Skeletal muscle satellite cell (primary cell): ENCODE measurements around the gene INTS3.
"Not testable (repeated sequence)": the region's sequence is repeated elsewhere in the genome, so short reads cannot be mapped to it uniquely, and the experiment has no call there.

ENCODE experiments used
- H3K27me3 ChIP-seq: 2 replicates; pipeline ENCODE4 v1.7.0; 2013; ENCODE audit warnings: low read length; ENCODE audit not compliant: control insufficient read depth, insufficient read depth
- H3K36me3 ChIP-seq: 2 replicates; pipeline ENCODE4 v1.7.0; 2013; ENCODE audit warnings: mild to moderate bottlenecking, control low read depth, low read length; ENCODE audit not compliant: insufficient read depth
- H3K4me1 ChIP-seq: 2 replicates; pipeline ENCODE4 v1.7.0; 2013; ENCODE audit warnings: low read length; ENCODE audit not compliant: control insufficient read depth, insufficient read depth
- H3K4me2 ChIP-seq: 2 replicates; pipeline ENCODE4 v1.7.0; 2013; ENCODE audit warnings: mild to moderate bottlenecking, low read length
- H3K4me3 ChIP-seq: 2 replicates; pipeline ENCODE4 v1.7.0; 2013; ENCODE audit warnings: low read length
- H3K9ac ChIP-seq: 2 replicates; pipeline ENCODE4 v1.7.0; 2013; ENCODE audit warnings: mild to moderate bottlenecking, low read depth, low read length, moderate library complexity
- H3K9me3 ChIP-seq: replicated peaks from 2 replicates; pipeline ENCODE4 v1.7.0; 2013; ENCODE audit warnings: mild to moderate bottlenecking, control low read depth, low read length

The INTS3 gene

DNA sequence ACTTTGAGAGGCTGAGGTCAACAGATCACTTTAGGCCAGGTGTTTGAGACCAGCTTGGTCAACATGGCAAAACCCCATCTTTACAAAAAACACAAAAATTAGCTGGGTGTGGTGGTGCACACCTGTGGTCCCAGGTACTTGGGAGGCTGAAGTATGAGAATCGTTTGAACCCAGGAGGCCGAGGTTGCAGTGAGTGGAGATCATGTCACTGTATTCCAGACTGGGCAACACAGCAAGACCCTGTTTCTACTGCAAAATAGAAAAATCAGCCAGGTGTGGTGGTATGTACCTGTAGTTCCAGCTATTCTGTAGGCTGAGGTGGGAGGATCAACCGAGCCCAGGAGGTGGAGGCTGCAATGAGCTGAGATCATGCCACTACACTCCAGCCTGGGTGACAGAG, 4.2 kb upstream of the INTS3 start:
- H3K4me3 ChIP-seq = no peak overlapping the region
- H3K36me3 ChIP-seq = no peaks in the 10 kb centered on the region
- H3K9ac ChIP-seq = no peak overlapping the region
- no peaks in the 10 kb centered on the region for H3K4me1 ChIP-seq
- no peaks in the 10 kb centered on the region for H3K27me3 ChIP-seq
- H3K9me3 ChIP-seq = no peaks in the 10 kb centered on the region
- H3K4me2 ChIP-seq = no peak overlapping the region

DNA sequence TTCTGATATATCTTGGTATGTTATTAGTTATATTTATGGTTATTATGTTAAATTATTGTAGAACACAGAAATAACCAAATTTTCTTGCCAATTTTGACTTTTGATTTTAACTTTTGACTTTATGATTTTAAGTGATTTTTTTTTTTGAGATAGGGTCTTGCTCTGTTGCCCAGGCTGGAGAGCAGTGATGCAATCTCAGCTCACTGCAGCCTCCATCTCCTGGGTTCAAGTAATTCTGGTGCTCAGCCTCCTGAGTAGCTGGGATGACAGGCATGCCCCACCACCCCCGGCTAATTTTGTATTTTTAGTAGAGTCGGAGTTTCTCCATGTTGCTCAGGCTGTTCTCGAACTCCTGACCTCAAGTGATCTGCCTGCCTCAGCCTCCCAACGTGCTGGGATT, 3.2 kb upstream of the INTS3 start:
- not testable (repeated sequence) for H3K4me2 ChIP-seq, H3K9me3 ChIP-seq, H3K27me3 ChIP-seq, H3K4me3 ChIP-seq, H3K36me3 ChIP-seq, H3K4me1 ChIP-seq, H3K9ac ChIP-seq

DNA sequence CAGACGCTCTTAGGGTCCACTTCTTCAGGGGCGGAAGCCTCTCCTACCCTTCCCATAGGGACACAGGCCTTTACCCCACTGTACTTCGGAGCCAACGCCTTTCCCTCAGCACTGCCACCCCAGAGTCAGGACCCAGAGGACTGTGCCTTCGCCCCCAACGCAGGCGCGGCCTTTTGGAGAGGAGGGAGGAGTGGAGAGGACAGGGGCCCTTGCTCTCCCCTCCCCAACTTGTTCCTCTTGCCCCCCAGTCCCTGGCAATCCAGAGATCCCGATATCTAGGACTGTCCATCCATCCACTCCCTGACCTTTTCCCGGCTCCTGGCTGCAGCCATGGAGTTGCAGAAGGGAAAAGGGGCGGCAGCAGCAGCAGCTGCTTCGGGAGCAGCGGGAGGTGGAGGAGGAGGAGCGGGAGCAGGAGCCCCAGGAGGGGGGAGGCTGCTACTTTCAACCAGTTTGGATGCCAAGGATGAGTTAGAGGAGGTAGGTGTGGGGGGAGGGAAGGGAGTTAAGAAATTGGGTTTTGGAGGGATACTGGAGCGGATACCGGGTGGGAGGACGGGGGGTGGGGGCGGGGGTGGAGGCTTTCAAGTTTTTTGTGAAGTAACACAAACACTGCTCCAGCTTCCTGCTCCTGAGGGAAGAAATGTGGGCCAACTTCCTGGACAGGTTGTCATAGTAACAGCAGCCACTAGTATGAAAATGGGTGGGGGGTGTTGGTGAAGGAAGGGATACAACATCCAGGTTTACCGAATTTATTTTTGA, 636 bp downstream of the INTS3 start:
- H3K4me1 ChIP-seq = peaks cover 11% of the 10 kb centered on the region

DNA sequence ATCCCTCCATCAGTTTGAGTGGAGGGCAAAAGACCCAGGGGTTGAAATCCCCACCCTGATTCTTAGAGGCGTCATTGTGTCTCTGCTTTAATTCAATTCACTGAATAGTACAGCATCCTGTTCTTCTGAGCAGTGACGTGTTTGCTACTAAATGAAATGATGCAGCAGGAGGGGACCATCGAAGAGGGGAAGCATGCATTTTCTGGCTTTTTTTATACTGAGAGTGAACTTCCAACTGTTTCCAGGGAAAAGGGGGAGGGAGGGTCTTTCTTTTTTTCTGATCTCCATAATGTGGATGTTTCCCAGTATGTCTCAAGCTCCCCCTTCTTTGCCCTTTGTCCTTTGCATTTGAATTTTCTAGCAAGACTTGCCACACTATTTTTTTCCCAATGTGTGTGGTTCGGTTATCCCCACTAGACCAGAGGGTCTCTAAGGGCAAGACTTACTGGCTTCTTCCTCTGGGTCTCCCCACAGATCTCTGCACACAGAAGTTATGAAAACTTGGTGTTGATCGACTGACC, 2.7 kb downstream of the INTS3 start:
- no peak overlapping the region for H3K4me3 ChIP-seq
- H3K36me3 ChIP-seq = no peaks in the 10 kb centered on the region
- peaks cover 11% of the 10 kb centered on the region for H3K4me1 ChIP-seq
- no peak overlapping the region for H3K9ac ChIP-seq
- no peaks in the 10 kb centered on the region for H3K9me3 ChIP-seq
- H3K4me2 ChIP-seq = peak overlapping the region; percentile 93
- H3K27me3 ChIP-seq = no peaks in the 10 kb centered on the region

More for the DNA sequence above, 636 bp downstream of the INTS3 start:
- H3K27me3 ChIP-seq = no peaks in the 10 kb centered on the region
- no peaks in the 10 kb centered on the region for H3K36me3 ChIP-seq
- H3K4me2 ChIP-seq = peak overlapping the region; percentile 93
- H3K4me3 ChIP-seq = peak overlapping the region; percentile 88
- peak overlapping the region; percentile 98 for H3K9ac ChIP-seq
- no peaks in the 10 kb centered on the region for H3K9me3 ChIP-seq

DNA sequence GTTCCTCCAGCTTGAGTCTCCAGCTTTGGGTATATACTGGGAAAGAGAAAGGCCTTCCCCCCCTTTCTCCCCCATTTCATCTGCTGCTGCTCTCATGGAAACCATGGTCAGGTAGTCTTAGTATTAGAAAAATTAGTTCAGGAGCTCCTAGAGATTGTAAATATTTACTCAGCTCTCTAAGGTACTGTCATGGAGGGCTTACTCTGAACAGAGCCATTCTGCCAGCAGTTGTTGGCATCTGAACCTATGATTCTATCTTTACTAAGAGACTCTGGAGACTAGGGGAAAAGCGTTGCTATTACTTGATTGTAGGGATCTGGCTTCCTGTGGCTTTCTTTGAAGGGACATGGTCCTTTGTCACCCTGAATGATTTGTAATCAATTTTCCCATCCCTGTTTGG, 6.1 kb downstream of the INTS3 start:
- Histone ChIP-seq H3K4me3 (no peak overlapping the region), H3K9me3 (no peaks in the 10 kb centered on the region), H3K36me3 (no peaks in the 10 kb centered on the region), H3K4me2 (no peak overlapping the region), H3K4me1 (peaks cover 9% of the 10 kb centered on the region), H3K27me3 (no peaks in the 10 kb centered on the region), H3K9ac (no peak overlapping the region)

DNA sequence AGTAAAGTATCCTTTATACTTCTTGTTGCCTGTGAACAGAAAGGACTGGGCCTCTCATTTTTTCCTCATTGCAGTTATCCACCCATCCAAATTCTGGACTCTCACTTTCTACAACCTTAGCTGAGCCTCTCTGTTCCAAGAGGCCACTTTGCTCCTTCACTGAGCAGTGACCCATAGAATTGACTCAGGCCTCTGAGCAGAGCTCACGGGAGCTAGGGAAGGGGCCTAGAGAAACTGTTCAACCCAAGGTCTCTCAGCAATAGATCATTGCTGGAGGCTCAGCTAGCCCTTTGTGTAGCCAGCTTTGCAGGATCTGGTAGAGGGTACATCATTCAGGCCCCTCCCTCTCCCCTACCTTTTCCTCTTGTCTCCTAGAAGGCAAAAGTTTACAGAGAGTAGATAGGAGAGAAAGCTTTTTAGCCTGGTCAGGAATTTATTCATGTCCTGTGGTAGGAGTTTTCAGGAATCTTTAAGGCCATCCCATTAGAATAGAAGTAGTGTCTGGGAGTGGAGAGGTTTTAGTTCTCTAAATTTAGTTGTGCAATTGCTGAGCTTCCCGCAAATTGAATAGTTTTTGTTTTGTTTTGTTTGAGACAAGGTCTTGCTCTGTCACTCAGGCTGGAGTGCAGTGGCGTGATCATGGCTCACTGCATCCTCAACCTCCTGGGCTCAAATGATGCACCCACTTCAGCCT, 6.7 kb downstream of the INTS3 start:
- peaks cover 3% of the 10 kb centered on the region for H3K4me1 ChIP-seq
- H3K36me3 ChIP-seq = no peaks in the 10 kb centered on the region
- H3K27me3 ChIP-seq = no peaks in the 10 kb centered on the region
- no peak overlapping the region for H3K9ac ChIP-seq
- H3K9me3 ChIP-seq = no peaks in the 10 kb centered on the region
- H3K4me3 ChIP-seq = no peak overlapping the region
- no peak overlapping the region for H3K4me2 ChIP-seq

DNA sequence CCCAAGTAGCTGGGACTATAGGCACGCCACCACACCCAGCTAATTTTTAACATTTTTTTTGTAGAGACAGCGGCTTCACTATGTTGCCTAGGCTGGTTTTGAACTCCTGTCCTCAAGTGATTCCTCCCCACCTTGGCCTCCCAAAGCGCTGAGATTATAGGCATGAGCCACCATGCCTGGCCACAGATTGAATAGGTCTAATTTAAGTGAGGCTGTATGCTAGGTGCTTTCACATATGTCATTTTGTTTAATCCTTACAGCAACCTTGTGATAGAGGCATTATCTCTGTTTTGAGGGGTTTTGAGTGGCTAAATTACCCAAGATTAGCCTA, 7.2 kb downstream of the INTS3 start:
- no peak overlapping the region for H3K4me2 ChIP-seq
- no peak overlapping the region for H3K4me3 ChIP-seq
- H3K9me3 ChIP-seq = no peaks in the 10 kb centered on the region
- no peaks in the 10 kb centered on the region for H3K36me3 ChIP-seq
- no peaks in the 10 kb centered on the region for H3K27me3 ChIP-seq
- no peaks in the 10 kb centered on the region for H3K4me1 ChIP-seq
- H3K9ac ChIP-seq = no peak overlapping the region

DNA sequence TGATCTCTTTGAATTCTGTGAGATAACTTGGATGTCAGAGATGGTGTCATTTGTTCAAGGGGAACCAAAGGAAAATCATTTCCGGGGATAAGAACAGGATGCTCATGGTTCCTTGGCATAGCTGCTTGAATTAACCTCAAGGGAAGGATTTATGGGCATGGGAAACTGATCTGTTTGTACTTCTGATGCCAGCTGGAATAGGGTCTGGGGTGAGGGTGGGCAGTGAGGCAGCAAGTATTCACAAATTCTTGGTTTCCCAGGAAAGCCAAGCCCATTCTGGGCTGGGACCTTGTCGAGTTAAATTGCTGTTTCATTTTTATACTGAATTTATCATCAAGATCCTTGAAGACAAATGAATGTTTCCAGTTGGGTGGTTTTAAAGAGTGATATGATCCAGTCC, 14.1 kb downstream of the INTS3 start:
- no peak overlapping the region for H3K9ac ChIP-seq
- no peaks in the 10 kb centered on the region for H3K27me3 ChIP-seq
- peaks cover 51% of the 10 kb centered on the region for H3K36me3 ChIP-seq
- H3K9me3 ChIP-seq = no peaks in the 10 kb centered on the region
- peaks cover 10% of the 10 kb centered on the region for H3K4me1 ChIP-seq
- H3K4me3 ChIP-seq = no peak overlapping the region
- H3K4me2 ChIP-seq = no peak overlapping the region

DNA sequence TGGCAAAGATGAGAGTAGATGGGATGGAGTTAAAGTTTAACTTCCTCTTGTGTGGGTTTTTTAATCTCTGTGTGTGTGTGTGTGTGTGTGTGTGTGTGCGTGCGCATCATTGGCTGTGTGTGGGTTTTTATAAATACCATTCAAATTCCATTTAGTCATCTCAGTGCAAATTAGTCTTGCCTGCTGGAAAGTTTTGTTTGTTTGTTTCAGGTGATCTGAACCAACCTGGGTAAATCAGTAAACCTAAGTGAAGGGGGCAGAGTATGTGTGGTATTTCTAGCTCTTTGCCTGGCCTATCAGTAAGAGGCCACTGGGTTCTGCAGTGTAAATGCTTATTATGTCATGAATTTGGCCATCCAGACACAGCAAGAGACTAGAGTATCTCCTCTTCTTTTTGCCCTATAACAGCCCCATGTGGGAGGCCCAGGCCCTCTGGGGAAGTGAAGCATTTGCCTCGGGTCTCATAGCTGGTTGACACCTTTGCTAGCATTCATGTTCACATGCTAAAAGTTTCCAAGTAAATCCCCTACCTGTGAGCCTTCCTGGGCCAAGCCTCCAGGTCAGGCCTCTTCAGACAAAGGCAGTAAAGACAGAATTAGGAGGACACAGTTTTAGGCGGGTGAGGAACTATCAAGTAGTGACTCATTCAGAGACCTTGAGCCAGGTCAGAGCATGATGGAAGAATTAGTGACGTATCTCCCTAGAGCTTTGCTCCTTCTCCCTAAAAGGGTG, 14.7 kb downstream of the INTS3 start:
- peaks cover 10% of the 10 kb centered on the region for H3K4me1 ChIP-seq
- no peak overlapping the region for H3K9ac ChIP-seq
- H3K36me3 ChIP-seq = peaks cover 57% of the 10 kb centered on the region
- H3K27me3 ChIP-seq = no peaks in the 10 kb centered on the region
- no peak overlapping the region for H3K4me2 ChIP-seq
- H3K9me3 ChIP-seq = no peaks in the 10 kb centered on the region
- H3K4me3 ChIP-seq = no peak overlapping the region

DNA sequence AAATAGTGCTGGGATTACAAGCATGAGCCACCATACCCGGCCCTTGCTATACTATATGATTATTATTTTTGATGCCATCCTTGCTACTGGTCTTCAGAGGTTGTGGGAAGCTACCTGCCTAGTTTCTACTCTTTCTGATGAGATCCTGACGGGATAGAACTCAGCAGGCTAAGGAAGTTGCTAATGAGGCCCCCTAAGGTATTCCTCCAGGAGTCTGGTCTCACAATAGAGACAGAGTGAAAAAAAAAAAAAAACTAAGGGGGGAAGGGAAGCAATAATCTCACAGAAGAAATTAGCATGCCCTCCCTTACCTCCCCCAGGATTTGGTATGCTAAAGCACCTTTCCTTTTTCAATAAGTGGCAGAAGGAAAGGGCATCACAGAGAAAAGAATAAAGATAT, 17.6 kb downstream of the INTS3 start:
- Histone ChIP-seq H3K4me1 (peaks cover 16% of the 10 kb centered on the region), H3K4me3 (no peak overlapping the region), H3K27me3 (no peaks in the 10 kb centered on the region), H3K4me2 (no peak overlapping the region), H3K9ac (no peak overlapping the region), H3K9me3 (no peaks in the 10 kb centered on the region), H3K36me3 (peaks cover 75% of the 10 kb centered on the region)

DNA sequence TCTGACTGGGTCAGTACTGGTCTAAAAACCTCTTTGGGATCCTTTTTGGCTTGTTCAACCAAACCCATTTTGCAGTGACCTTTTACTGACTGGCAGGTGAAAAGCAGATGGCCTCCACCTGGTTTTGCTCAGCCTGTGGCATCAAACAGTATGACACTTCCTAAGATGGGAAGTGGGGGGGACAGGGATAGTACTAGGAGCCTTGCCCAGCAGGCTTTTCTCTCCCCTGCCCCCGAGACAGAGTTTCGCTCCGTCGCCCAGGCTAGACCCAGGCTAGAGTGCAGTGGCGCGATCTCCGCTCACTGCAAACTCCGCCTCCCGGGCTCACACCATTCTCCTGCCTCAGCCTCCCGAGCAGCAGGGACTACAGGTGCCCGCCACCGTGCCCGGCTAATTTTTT, 18.3 kb downstream of the INTS3 start:
- Histone ChIP-seq H3K4me2 (no peak overlapping the region), H3K4me3 (no peak overlapping the region), H3K4me1 (peaks cover 21% of the 10 kb centered on the region), H3K9me3 (no peaks in the 10 kb centered on the region), H3K36me3 (peaks cover 75% of the 10 kb centered on the region), H3K27me3 (no peaks in the 10 kb centered on the region), H3K9ac (no peak overlapping the region)
